UCSD-AML1 (cell line): Measurements from ENCODE around the gene HOXD13.
A peak's percentile ranks its signal among the peaks of the same experiment; 100 is the strongest.

Experiments used
- DNase-seq: peaks from one replicate; lab custom pipeline; 2025; ENCODE audit not compliant: unreplicated experiment; lab: John Stamatoyannopoulos, UW

The HOXD13 gene

GRCh38 chr2:176080540-176081375 is 11.8 kb upstream of the HOXD13 start:
- DNase-seq, result no peak

DNA sequence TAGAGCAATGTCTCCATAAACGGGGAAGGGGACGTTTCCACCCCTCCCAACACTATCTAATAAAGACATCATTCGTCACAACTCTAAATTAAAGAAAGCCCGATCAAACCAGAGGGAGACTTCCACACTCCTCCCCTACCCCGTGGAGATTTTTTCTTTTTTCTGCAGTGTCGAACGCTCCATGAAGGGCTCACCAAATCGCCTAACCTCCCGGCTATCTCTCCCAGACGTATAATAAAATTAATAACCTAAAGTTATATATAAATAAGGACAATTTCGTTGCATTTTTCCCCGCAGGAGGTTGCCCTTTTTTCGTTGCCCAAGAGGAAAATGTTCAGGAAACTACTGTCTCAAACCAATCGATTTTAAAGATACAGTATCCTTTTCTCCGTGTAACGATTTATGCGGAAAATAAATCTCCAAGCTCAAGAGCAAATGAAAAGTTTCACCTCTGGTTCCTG is 11.1 kb upstream of the HOXD13 start:
- no peak for DNase-seq

GRCh38 chr2:176081837-176082524 is 10.5 kb upstream of the HOXD13 start:
- no peak for DNase-seq

DNA sequence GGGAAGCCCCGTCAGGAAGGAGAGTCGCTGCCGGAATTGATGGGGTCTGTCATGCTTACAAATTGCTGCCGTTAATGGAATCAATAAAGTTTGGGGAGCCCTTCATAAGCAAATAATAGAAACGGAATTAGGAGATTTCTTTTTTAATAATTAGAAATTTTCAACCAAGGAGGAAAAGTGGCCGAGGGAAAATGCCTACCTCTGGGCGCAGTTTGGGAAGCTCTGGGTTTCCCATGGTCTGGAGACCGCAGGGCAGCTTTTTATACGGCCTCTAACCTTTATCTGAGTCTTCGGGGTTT is 10.0 kb upstream of the HOXD13 start:
- no peak for DNase-seq

DNA sequence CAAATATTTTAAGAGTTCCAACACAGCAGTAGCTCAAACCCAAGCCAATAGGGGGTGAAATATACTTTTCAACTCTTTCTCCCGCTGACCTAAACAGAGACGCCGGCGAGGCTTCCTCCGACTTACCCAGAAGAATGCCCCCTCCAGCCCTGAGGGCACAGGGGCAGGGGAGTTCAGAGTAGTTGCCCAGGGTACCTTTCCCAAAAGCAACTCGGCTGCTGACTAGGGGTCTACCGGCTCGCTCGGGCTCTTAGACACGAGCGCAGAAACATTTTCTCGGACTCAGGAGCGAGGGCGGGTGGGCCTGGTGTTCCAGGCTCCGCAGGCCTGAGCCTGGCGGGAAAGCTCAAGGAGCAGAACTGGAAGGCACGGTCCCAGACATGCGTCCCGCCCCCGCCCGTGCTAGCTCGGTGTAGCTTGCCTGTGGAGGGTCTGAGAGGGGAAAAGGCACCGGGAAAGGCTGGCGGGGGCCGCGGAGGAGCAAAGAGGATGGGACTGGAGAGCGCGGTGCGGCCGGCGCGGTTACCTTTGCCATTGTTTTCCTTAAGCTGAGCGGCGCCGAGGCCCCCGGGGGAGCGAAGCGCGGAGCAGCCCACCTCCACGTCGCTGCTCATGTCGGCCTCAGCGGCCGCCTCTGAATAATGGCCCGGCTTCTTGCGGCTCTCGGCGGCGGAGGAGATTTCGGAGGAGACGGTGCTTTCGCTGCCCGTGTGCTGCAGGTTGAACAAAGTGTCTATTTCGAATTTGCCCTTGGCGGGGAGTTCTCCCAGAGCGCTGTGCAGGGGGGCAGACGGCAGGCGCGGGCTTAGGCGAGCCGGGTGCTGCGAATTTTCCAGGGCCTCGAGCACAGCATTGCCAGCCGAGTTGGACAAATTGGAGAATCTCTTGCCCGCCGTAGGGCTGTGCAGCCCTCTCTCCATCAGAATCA is 9.4 kb upstream of the HOXD13 start:
- DNase-seq, result no peak

- no peak for DNase-seq
These were observed 8.7 kb upstream of the HOXD13 start, which contains the start of gene EVX2 for GRCh38 chr2:176083796-176084261. TSS of gene EVX2 (minus strand) at chr2:176083962. CDS start at chr2:176083776, 186 bp downstream.

DNA sequence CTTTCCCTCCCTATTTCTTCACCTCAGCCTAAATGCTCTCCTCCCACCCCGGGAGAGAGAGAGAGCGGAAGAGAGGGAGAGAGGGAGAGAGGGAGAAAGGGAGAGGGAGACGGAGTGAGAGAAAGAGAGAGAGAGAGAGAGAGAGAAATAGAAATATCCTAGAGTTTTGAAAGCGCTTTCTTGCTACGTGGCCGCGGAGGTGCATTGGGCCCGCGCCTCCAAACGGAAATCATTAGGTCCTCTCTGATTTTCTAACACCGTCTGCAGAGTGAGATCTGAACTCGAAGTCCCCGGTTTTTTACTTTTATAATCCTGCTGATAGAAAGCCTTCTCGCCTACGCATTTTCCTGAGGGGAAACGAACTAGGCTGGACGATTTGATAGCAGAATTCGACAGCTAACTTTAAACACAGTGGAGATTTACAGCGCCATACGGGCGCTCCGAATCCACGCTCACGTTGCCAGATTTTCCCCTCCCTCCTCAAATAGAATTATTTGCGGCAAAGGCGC is 7.9 kb upstream of the HOXD13 start:
- DNase-seq, result no peak

GRCh38 chr2:176085120-176085788 is 7.3 kb upstream of the HOXD13 start:
- DNase-seq, result no peak

DNA sequence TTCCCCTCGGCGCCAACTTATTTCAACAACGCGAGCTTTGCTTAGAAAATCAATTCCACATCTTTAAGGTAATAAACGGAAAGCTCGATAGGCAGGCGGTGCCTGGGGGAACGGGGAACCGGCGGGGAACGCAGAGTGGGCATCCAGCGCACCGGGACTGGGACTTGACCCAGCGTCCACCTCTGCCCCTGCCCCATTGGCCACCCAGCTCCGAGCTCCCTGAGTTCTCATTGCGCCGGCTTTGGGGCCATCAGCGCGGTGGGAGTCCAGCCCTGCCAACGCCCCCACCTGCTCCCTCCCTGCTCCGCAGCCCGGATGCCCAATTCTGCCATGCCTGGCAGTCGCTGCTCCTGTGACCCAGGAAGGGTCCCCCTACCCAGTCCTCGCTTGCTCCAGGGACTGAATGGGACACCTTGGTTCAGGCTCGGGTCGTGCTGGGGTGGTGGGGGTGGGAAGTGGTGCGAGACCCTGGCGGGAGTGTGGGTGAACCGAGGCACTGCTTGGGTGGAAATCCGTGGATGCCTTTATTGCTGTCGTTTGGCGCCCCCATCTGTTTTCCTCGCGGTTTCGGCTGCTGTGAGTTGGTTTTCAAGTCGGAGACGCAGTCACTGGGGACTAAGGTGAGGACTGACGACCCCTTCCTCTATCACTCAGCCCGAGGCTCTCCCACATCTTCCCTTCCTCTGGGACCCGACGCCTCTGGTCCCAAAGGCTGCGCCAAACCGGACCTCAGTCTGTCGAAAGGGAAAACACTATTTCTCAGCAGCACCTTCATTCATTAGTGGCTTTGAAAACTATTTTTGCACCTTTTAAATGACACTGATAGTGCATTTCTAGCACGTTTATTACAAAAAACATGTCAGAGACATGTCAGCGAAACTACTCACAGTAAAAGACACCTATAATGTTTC is 6.4 kb upstream of the HOXD13 start:
- peak; percentile 28 for DNase-seq

DNA sequence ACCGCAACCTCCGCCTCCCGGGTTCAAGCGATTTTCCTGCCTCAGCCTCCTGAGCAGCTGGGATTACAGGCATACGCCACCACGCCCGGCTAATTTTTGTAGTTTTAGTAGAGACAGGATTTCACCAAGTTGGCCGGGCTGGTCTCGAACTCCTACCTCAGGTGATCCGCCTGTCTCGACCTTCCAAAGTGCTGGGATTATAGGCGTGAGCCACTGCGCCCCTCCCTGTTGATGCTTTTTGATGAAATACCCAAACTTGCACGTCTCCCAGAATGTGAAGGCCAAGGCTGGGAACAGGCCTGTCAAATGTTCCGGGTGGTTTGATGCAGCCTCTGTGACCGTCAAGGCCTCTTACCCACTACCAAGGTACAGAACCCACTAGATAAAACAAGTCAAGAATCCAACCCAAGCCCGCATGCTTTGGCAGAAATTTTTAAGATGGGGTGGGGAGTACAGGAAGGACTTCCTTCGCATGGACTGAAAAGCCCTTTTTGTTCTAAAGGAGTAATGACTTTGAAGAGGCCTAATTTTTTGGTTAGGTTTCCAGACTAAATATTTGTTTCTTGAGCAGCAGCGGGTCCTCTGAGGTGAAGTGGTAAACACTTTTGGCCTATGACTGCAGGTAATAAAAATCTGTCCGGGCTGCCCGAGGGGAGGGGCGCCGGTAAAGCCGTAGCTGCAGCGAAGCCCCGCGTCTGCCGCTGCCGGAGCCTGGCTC is 5.0 kb upstream of the HOXD13 start:
- DNase-seq, result no peak

- peak; percentile 59 for DNase-seq
These were observed 4.2 kb upstream of the HOXD13 start for GRCh38 chr2:176088048-176088936.

- no peak for DNase-seq
These were observed 3.3 kb upstream of the HOXD13 start for GRCh38 chr2:176088937-176089842.

DNA sequence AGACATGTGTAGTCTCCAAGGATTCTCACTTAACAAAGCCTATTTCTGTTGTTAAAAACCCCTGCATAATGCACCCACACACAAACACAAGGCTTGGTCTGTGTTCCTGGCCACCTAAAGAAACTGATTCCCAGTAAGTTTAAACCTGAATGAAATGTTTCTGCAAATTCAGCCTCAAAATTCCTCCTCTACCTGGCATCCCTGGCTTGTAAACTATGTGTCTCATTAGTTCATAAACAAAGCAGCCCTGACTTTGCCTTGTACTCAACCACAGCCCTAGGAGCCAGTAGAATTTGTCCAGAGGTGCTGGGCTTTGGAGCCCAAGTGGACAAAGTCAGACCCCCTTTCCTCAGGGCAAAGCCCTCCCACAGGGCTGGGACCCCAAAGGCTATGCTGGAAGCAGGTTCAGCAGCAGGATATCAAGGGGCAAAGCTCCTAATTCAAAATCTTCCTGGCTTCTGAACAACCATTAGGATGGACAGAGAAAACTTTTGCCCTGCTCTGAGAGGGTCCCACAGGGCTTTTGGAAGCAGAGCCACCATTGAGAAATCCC is 2.6 kb upstream of the HOXD13 start:
- no peak for DNase-seq

DNA sequence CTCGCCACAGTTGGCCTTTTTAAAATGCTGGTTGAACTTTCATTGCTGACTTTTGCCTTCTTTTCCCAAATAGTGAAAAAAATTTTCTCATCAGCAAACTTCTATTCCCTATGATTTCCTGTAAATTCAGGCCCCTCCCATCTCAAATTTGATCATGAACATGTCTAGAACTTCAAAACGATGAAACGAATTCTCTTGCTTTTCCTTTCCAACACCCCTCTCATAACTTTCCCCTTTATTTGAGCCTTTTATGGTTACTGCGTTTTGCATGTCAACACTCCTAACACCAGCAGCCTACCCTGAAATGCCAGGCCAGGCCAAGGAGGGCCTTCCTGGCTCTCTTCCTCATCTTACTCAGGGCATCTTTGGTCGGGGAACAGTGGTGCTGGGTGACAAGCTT is 1.7 kb upstream of the HOXD13 start:
- DNase-seq, result no peak

DNA sequence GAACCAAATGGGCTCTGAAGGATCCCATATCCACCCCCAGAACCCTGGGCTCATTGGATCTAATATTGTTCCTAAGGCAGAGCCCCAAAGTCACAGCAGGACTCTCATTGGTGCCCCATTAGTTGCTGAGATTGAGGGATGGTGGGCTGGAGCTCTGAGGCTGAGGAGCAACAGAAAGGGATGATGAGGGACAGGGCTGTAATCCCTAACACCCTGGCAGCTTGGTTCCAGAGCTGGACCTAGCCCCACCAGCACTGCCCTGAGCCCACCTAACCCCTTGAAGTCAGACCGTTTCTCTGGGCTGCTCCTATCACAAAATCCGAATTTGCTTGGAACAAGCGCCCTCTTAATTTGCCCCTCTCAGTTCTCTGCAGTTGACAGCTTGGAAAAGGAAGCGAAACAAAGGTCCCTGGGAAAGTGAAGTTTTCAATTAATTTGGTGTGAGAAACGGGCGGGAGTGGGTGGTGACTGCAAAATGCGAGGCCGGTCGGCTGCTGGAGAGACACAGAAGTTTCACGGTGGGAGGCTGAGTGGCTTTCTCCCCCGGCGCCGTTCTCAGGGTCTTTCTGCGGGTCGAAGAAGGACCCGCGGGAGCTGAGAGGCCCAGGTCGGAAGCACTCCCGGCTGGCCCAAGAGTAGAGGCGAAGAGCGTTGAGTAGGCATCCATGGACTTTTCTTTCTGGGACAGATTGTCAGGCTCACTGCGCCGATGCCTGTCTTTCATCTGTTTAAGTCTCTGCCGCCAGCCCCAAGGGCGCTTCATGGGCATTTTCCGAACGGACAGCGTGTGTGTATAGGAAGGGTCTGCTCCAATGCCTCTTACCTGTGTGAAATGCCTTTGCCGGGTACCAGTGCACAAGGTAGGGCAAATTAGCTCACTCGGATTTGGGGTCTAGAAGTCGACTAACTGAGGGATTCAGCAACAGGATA is 927 bp upstream of the HOXD13 start:
- no peak for DNase-seq
